Stimulated activated CD8-positive, alpha-beta memory T cell treated with anti-CD3 and anti-CD28 coated beads, Interleukin-7, amount 100 ng/mL, for 24 hours (primary cell): ENCODE measurements around the gene DDX3X.
"Not testable (repeated sequence)": the region's sequence is repeated elsewhere in the genome, so short reads cannot be mapped to it uniquely, and the experiment has no call there.

Experiments used
- DNase-seq: peaks from one replicate; pipeline ENCODE4 v3.0.0-alpha.2; 2020; ENCODE audit warnings: low read depth

Gene DDX3X

DNA sequence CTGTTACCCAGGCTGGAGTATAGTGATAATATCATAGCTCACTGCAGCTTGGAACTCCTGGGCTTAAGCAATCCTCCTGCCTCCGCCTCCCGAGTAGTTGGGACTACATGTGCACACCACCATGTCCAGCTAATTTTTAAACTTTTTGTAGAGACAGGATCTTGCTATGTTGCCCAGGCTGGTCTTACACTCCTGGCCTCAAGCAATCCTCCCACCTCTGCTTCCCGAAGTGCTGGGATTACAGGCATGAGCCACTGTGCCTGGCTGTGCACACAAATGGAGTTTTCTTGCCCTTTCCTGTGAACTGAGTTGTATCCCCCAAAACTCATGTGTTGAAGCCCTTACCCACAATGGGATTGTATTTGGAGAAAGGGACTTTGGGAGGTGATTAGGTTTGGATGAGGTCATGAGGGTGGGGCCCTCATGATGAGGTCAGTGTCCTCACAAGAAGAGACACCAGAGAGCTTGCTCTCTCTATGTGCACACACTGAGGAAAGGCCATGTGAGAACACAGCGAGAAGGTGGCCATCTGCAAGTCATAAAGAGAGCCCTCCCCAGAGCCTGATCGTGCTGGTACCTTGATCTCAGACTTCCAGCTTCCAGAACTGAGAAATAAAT lies 40.1 kb downstream of the DDX3X start:
- no peak for DNase-seq

DNA sequence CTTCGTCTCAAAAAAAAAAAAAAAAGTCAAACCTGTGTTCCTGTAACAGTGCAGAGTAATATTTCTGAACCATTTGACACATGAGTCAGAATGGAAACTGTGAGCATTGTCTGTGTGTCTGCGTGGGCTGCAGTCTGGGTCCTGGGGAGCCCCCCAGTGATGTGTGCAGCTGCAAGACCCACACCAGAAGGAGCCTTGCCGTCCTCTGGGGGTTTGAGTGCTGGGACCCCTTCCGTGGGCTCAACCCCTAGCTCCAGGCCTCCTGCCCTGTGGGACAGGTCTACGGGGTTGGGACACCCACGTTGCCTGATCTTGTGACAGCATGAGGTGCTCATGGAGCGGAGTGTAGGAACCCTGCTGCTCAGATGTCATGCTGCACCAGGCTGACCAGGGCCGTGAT lies 43.7 kb downstream of the DDX3X start:
- no peak for DNase-seq

DNA sequence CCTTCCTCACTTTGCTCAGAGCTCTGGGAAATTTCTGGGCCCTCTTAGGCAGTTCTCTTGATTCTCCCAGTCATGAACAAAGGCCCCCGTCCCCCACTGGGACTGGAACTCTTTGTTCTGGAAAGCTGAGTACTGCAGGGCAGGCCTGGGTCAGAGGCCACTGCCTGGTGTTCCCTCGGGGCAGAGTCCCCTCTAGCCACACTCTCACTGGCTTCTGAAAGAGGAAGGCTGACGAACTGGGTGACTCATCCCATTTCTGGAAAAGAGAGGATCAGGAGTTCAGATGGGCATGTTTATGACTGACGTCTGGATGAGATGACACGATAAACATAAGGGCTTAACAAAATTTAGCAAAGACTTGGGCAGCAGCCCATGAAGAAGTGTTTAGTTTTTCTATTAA lies 47.7 kb downstream of the DDX3X start:
- DNase-seq, result no peak

DNA sequence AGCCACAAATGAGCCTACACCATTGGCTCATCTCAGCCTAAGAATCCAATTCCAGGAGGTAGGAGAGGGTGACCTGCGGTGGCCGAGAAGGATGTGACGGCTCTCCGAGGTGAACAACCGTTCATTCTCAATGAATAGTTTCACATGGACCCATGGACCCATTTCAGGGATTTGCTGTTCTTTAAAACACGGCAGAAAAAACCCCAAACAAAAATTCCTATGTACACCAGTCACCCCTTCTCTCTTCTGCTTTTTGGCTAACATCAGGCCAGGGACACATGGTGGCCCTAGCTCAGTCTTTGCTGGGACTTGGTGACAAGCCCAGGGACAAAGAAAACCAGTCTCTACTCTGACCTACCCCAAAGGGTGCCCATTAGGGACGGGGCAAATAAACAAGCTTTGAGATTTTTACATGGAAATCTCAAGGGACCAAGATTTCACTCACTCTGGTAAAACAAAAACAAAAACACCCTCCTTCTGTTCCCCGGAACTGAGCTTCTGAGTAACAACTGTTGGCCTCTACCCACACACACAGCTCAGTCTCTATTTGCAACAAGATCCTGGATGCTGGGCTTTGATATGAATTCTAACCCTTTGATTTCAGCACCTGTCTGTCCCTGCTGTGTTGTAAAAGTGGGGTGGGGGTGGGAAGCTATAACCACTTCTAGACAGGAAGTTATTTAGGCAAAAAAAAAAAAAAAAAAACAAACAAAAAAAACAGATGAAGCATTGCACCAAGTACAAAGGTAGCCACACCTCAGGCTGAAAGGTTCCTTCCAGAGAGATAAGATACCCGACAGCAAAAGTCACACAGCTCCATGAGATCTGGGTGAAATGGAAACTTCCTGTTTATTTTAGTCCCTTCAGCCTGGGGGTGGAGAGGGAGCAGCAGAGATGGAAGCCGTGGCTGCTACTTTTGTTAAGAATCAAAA lies 49.0 kb downstream of the DDX3X start:
- no peak for DNase-seq

DNA sequence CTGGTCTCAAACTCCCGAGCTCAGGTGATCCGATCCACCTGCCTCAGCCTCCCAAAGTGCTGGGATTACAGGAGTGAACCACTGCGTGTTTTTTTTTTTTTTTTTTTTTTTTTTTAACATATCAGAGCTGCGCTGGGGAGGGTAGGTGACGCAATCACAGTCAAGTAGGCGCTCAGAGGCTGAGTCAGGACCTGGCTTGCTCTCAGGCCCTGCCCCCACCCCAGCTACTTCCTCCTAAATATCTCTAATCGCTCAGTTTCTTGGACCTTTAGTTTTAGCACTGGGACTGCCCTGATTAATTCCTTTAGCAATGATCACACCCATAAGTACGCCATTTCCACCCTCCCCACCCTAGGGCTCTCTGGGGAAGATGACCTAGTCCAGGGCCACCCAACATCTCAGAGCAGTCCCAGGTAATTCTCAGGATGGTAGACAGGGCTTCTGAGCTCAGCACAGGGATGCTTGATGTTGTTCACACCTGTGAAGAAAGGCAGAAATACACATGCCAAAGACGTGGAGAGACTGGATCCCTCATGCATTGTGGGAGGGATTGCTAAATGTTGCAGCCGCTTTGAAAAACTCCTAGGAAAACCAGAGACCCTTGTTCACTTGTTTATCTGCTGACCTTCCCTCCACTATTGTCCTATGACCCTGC lies 50.2 kb downstream of the DDX3X start:
- DNase-seq, result no peak

DNA sequence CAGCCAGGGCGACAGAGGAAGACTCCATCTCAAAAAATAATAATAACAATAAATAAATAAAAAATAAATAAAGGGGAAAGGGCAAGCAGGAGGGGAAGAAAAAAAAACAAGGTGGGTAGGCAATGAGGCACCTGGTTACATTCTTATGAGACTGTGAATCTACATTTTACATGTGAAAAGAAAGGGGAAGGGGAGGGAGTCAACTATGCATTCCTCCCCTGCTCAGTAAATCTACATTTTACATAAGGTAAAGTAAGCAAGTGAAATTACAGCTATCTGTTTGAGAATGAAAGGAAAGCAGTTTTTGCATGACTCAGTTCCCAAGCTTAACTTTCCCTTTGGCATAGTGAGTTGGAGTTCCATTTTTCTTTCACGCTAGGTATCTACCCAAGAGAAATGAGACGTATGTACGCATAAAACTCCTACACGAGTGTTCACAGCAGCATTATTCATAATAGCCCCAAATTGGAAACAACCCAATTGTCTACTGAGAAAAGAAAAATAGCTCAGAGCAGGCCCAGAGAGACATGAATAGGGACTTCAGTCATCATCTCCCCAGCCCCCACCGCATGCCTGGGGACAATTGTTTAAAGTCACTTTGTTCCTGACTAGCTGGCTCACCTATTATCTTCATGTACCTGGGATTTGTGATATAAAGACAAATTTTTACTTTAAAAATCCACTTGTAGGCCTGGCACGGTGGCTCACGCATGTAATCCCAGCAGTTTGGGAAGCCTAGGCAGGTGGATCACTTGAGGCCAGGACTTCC lies 52.4 kb downstream of the DDX3X start:
- DNase-seq, result no peak

DNA sequence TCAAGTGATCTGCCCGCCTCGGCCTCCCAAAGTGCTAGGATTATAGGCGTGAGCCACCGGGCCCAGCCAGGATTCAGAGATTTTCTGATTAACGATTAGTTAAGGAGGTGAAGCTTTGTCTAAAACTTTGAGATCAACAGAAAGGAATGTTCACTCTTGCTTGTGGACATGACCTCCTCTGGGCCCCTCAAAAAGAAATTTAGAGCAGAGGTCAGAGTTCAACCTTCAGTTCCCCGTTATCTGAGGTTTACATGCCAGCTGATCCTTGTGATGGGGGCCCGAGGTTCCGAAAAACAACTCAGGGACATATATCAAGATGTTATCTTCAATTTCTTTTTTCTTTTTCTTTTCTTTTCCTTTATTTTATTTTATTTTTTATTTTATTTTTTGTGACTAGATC lies 54.6 kb downstream of the DDX3X start:
- DNase-seq, result no peak

DNA sequence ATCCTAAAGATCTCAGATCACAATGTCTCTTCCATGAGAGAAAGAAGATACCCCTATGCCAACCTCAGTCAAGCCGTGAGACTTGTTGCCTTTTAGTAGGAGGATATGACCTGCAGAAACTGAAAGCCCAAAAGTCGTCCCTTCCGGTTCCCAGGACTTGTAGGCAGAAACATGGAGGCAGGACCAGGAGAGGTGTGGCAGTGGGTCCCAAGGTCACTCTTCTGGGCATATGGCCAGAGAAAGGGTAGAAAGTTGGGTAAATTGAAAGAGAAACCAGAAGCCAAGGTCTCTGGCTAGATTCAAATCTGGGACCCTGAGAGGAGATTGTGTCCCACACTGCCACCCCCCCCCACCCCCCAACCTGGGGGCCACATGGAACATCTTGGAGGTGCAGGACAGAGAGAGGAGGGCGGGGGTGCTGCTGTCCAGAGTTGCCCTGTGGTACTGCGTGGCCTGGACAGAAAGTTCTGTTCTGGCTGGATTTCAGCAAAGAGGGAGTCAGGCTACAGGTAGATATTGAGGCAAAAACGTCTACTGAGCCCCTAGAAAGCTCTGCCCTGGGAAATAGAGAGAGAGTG lies 55.4 kb downstream of the DDX3X start:
- no peak for DNase-seq

DNA sequence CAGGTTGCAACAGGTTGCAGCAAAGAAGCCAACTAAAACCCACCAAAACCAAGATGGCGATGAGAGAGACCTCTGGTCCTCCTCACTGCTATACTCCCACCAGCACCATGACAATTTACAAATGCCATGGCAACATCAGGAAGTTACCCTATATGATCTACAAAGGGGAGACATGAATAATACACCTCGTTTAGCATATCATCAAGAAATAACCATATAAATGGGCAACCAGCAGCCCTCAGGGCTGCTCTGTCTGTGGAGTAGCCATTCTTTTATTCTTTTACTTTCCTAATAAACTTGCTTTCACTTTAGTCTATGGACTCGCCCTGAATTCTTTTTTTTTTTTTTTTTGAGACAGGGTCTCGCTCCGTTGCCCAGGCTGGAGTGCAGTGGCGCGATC lies 56.6 kb downstream of the DDX3X start:
- not testable (repeated sequence) for DNase-seq

DNA sequence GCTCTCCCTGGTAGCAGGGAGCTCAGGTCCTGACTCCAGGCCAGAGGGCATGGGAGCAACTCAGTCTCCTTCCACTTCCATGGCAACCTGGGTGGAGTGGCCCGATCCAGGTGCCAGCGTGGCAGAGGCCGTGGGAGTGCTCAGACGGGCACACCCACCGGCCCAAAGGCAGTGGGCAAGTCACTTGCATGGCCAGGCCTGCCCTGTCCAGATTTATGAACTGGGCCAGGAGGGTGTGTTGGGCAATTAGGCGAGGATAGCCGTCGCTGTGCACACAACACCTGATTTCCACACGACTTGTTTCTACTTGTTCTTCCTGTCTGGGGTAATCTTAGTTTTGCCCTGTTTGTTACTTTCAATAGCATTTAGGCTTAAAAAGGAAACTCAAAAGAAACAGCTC lies 57.6 kb downstream of the DDX3X start:
- no peak for DNase-seq

DNA sequence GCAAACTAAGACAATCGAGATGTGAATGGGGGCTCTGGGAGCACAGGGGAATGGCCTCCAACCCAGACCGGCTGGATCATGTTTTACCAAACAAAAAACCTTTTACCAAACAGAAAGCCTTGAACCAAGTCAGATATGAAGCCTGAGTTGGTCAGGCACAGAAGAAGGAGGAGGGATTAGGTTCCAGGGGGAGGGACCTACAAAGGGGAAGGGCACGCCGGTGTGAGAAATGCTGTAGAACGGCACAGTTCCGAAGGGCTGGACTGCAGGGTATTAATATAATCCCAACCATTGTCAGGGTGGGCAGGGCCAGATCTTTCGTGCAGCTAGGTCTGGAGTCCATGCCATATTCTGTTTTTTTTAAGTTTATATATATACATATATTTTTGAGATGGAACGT lies 60.3 kb downstream of the DDX3X start:
- no peak for DNase-seq

DNA sequence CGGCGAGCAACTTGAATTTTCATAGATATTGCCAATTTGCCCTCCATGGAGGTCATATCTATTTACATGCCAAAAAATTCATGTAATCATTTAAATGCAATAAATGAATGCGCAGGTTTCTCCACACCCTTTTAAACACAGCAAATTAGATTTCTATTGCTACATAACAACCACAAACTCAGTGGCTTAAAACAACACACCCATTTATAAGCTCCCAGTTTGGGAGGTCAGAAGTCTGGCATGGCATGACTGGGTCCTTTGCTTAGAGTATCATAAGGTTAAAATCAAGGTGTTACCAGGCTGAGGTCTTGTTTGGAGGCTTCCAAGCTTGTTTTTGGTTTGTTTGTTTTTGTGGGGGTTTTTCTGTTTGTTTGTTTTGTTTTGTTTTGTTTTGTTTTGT lies 63.3 kb downstream of the DDX3X start:
- DNase-seq, result no peak

DNA sequence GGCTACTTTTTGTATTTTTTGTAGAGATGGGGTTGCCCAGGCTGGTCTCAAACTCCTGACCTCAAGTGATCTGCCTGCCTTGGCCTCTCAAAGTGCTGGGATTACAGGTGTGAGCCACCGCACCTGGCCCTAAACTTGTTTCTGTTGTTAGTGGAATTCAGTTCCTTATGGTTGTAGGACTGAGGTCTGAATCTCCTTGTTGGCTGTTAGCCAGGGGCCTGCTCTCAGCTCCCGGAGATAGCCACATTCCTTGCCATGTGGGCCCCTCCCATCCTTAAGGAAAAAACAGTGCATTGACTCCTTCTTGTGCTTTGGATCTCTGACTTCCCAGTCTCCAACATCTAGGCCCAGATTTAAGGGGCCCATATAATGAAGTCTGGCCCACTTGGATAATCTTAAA lies 63.8 kb downstream of the DDX3X start:
- DNase-seq, result no peak

DNA sequence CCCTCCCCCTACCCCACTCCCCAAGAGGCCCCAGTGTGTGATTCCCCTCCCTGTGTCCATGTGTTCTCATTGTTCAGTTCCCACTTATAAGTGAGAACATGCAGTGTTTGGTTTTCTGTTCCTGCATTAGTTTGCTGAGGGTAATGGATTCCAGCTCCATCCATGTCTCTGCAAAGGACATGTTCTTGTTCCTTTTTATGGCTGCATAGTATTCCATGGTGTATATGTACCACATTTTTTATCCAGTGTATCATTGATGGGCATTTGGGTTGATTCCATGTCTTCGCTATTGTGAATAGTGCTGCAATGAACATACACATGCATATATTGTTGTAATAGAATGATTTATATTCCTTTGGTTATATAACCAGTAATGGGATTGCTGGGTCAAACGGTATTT lies 68.6 kb downstream of the DDX3X start:
- DNase-seq, result not testable (repeated sequence)

DNA sequence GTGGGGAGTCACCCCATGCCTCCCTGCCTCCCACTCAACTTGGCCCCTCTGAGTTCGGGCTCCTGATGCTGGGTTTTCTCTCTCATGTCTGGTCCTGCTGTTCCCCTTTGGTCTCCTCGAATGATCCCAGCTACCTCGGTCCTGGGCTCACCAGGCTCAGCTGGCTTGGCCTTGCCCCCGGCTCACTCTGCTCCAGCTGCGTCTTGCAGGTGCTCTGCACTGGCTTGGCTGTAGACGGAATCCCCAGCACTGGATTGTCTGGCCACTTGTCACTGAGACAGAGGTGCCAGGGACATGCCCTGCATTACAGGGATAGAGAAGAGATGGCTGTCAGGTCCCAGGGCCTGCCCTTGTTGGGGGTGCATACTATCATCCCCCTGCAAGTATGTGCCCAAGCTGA lies 71.6 kb downstream of the DDX3X start:
- no peak for DNase-seq

DNA sequence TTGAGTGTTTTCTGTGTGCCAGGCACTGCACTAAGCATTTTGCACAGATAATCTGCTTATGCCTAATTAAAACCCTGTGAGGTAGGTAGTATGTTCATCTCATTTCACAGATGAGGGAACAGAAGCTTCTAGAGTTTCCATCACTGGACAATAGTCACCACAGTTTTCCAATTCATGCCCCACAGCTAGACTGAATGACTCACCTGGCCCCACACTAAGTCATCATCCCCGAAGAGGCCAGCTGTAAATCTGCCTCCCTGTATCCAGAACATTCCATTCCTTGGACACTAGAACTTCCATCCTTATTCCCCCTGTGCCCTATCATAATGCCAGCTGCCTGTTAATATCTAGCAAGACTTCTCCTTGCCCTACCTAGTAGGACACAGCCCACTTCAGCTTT lies 72.2 kb downstream of the DDX3X start:
- no peak for DNase-seq

DNA sequence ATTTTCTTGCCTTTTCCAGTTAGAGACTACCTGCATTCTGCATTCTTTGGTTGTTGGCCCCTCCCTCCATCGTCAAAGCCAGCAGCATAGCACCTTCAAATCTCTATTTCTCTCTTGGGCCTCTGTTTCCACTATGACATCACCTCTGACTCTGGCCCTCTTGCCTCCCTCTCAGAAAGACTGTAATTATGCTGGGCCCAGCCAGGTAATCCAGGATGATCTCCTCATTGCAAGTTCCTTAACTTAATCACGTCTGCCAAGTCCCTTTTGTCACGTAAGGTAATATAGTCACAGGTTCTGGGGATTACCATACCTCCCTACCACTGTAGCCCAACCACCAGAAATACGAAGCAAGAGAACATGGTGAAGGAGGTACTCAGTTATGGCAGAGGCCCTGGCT lies 73.9 kb downstream of the DDX3X start:
- no peak for DNase-seq

DNA sequence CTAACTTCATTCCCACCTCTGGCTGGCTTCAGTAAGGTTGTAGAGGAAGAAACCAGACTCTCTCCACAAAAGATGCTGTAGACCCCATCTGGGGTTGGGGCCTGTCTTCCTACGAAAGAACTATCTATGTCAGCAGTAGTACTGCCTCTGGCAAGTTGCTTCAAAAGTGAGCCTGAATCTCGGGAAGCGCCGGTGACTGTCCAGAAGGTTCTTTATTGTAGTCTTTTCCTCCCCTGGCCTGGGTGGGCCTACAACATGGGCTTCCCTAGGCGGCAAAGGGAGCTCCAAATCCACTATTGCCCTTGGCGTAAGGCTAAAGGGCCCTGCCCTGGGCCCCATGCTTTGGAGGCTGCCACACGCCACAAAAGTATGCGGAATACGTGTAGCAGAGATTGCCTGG lies 74.6 kb downstream of the DDX3X start:
- no peak for DNase-seq

DNA sequence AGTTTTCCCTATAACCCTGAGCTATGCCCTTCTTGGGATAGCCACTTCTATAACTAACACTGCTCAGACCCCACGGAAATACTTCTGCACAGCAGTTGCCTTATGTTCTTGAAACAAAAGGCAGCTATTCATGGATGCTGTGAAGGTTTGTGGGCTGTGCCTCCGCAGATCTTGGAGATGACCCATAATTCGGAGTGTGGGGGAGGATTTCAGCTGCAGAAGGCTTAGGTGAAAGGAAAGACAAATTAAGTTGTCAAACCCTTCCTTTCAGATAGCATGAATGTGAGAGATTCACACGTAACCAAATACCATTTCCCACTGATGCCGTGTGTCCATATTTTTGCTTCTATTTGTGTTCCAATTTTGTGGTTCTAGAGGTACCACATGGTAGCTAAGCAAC lies 75.0 kb downstream of the DDX3X start:
- no peak for DNase-seq

DNA sequence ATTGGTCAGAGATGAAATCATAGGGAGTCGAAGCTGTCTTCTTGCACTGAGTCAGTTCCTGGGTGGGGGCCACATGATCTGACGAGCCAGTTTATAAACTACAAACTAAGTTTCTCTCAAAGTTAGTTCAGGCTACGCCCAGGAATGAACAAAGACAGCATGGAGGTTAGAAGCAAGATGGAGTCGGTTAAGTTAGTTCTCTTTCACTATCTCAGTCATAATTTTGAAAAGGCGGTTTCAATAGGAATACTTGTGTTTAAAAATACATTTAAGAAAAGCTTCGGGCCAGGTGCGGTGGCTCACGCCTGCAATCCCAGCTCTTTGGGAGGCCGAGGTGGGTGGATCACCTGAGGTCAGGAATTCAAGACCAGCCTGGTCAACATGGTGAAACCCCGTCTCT lies 77.3 kb downstream of the DDX3X start:
- DNase-seq, result not testable (repeated sequence)

DNA sequence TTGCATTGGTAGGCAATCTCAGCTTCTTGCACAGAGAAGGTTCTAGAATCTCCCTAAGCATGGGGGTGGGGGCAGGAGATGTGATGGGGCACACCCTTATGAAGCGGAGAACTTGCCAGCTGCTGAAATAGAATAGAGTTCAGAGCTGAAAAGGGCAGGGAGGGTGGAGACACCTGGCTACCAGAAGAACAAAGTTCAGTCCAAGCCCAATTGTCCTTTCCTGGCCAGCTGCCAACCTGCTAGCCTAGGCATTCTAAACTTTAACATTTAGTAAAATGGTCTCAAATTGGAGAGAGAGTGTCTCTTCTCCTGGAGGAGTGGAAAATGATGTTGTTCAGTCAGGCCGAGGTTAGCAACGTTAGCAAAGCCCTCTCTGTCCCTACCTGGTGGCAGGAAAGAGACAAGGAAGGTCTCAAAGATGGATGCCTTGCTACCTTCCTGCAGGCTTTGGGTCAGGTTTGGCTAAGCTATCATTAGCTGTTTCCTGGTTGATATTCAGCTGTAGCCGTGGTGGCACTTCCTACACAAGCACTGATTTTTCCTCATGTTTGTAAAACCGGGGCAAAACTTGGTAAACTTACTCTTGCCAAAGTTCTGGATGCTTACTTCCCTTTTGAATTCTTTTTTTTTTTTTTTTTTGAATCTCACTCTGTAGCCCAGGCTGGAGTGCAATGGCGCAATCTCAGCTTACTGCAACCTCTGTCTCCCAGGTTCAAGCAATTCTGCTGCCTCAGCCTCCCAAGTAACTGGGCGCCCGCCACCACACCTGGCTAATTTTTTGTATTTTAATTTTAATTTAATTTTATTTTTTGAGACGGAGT lies 78.5 kb downstream of the DDX3X start:
- no peak for DNase-seq
